AG04449 (cell line): ENCODE data around the gene MON1B.

ENCODE experiments used
- CTCF ChIA-PET: fragments of 350-600 bp; formaldehyde crosslinking; extraction: SDS; loops from one replicate; lab custom pipeline; 2021; ENCODE audit warnings: antibody characterized with exemption; lab: Yijun Ruan, JAX
- POLR2A ChIA-PET: fragments of 400-600, 350-600 bp; formaldehyde crosslinking; extraction: SDS; loops from one replicate; lab custom pipeline; 2020; ENCODE audit warnings: antibody characterized with exemption, inconsistent platforms; lab: Yijun Ruan, JAX
- DNase-seq: peaks from one replicate; pipeline ENCODE4 v3.0.0-alpha.2; 2010; ENCODE audit warnings: low read depth, low spot score
- H3K4me3 ChIP-seq: 2 replicates; pipeline ENCODE4 v1.5.1; 2011; ENCODE audit warnings: low read depth, mild to moderate bottlenecking, control low read depth, low read length
- CTCF ChIP-seq: IDR thresholded peaks from one replicate; pipeline ENCODE4 v1.5.1; 2011; ENCODE audit warnings: mild to moderate bottlenecking, moderate library complexity, low read length, control low read depth, inconsistent platforms; ENCODE audit not compliant: insufficient read depth; ENCODE audit errors: missing control alignments

MON1B gene

DNA sequence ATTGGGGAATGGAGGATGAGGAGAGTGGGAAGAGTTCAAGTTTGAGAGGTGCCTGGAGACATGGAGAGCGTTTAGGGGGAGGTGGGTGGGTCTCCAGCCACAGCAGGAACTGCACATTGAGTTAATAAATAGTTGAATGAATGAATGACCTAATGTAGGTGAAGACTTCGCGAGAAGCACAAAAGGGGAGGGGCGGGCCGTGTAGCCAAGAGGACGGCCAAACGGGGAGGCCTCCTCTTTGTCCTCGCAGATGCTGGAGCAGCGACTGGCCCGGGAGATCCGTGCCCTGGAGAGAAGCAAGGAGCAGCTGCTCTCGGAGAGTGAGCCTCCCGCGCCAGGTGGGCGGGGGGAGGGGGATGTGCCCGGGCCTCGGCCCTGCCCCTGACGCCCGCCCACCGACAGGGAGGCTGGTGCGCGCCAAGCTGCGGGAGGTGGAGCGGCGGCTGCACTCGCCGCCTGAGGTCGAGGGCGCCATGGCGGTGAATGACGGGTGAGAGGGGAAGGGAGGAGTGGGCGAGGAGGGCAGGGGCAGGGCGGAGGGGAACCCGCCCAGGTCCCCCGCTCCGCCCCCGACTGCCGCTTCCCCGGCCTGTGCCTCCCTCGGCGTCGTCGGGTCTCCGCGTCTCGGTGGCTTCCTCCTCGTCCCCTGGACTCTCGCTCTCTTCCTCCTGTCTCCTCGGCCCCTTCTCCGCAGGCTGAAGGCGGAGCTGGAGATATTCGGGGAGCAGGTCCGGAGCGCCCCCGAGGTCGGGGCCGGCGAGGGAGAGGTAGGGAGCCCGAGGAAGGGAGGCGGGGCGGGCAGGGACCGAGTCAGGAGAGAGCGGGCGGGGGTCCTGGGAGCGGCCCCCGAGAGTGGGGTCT lies 21.1 kb downstream of the MON1B start:
- no peak for TF ChIP-seq CTCF
- POLR2A ChIA-PET: no interaction called here
- no peak for DNase-seq
- H3K4me3 ChIP-seq: peak overlapping the region; percentile 52
- CTCF ChIA-PET: interaction anchor here (0.8 to 1.6 kb wide), 2 partner anchors 24 to 372 kb away, joined by 3 to 4 read pairs; no protein-coding TSS in a partner anchor

DNA sequence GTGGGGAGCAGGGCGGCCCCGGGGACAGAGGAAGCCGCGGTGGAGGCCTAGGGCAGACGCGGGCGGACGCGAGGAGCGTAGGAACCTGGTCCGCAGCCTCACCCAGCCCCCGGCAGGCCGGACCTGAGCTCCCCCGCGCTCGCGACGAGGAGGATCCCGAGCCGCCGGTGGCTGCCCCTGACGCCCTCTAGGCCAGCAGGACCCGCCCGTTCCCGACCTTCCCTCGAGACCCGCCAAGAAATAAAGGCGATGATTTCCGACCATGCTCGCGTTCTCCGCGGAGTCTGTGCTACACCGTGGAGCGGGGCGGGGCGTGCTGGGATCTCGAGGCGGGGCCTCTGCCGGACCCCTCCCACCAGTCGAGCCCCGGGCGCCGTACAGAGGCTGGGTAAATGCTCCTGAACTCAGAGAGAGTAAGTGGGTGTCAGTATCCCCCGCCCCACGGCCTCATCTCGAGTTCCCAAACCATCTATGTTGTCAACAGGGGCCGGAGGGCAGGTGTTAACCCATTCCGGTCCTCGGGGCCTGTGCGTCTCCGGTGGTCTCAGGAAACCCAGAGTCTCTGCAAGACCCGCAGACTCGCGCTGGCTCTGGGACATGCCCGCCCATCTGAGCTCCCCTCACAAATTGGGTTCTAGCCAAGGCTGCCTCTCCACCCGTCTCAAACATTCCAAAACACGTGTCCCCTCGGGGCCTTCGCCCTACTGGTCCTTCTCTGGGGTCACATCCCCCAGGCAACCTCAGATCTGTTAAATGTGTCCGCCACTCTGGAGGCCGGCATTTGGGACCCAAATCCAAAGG lies 22.0 kb downstream of the MON1B start:
- DNase-seq: no peak
- no peak for TF ChIP-seq CTCF
- peak overlapping the region; percentile 52 for H3K4me3 ChIP-seq
- ChIA-PET POLR2A (interaction anchor here (0.6 kb wide), 1 partner anchor 85 kb away, joined by 3 read pairs; no protein-coding TSS in a partner anchor), CTCF (interaction anchor here (0.8 to 1.0 kb wide), 2 partner anchors 23 to 371 kb away, joined by 3 read pairs; no protein-coding TSS in a partner anchor)

DNA sequence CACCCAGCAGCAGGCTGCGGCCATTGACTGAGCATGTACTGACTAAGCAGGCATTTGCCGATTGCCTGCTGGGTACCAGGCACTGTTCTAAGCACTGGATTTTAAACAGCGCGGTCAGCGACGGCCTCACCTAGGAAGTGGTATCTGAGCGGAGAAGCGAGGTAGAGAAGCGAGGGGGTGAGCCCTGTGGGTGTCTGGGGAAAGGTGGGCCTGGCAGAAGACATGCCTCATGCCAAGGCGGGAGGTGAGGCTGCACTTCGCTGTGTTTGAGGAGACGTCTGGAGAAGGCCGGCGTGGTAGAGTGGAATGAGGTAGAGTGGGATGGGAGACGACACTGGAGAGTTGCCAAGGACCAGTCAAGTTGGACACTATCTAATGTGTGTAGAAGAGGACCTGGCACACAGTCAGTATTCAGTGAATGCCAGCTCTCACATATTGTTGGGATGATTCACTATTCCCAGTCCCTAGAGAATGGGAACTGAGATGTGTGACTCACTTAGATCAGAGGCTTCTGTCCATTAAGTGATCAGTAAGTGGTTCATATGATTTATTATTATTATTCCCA lies 22.6 kb downstream of the MON1B start:
- ChIA-PET CTCF (interaction anchor here (1.0 kb wide), 1 partner anchor 370 kb away, joined by 3 read pairs; no protein-coding TSS in a partner anchor), POLR2A (interaction anchor here (0.6 kb wide), 1 partner anchor 85 kb away, joined by 3 read pairs; no protein-coding TSS in a partner anchor)
- H3K4me3 ChIP-seq: no peak overlapping the region
- peak; percentile 40 for DNase-seq
- TF ChIP-seq CTCF: no peak

- H3K4me3 ChIP-seq: no peak overlapping the region
- no peak for TF ChIP-seq CTCF
- no peak for DNase-seq
- ChIA-PET CTCF (interaction anchor here (1.0 kb wide), 1 partner anchor 369 kb away, joined by 3 read pairs; no protein-coding TSS in a partner anchor), POLR2A (no interaction called here)
Measured at GRCh38 chr16:77214411-77215138, 23.6 kb downstream of the MON1B start.

- TF ChIP-seq CTCF: no peak
- DNase-seq: no peak
- ChIA-PET CTCF (interaction anchor here (1.1 kb wide), 1 partner anchor 157 kb away, joined by 3 read pairs; no protein-coding TSS in a partner anchor), POLR2A (no interaction called here)
- no peak overlapping the region for H3K4me3 ChIP-seq
Measured at GRCh38 chr16:77219437-77219836, 28.4 kb downstream of the MON1B start.
